Measurements from ENCODE around the gene CPM. TPM values are rescaled to one million over a fixed set of nuclear protein-coding genes. Genes with fewer than 3 reads are reported as not detected.

Gene CPM
- total and polyA plus RNA-seq, 2 donors (not counting 3 experiments of a cell fraction or from before 2014, with no cell fraction given) = not detected

- Histone ChIP-seq H3K9me3 (replicated peaks; ENCODE audit: control insufficient read depth, insufficient read depth, low read length) (no peaks in the 10 kb centered on the region), H4K20me1 (replicated peaks; ENCODE audit: control insufficient read depth, extremely low read depth, insufficient read depth, low read length) (peaks cover 10% of the 10 kb centered on the region), H3K27ac (ENCODE audit: insufficient read depth, low read depth, low read length) (no peak overlapping the region), H3K4me2 (ENCODE audit: insufficient read depth, low read length) (no peak overlapping the region), H3K36me3 (ENCODE audit: control insufficient read depth in 2 of 2, extremely low read depth in 1 of 2, insufficient read depth in 2 of 2, low read length in 2 of 2) (peaks cover 23 to 50% of the 10 kb centered on the region in 2 experiments), H3K4me1 (ENCODE audit: control insufficient read depth, extremely low read depth, insufficient read depth, low read length) (no peaks in the 10 kb centered on the region), H2AFZ (ENCODE audit: low read depth, low read length) (no peak overlapping the region), H3K79me2 (ENCODE audit: control insufficient read depth, insufficient read depth, low read length) (peaks cover 8% of the 10 kb centered on the region), H3K4me3 (replicated peaks in 1 of 3; ENCODE audit: insufficient read depth in 1 of 3, low read depth in 1 of 3, low read length in 3 of 3) (no peak overlapping the region), H3K27me3 (ENCODE audit: control insufficient read depth in 2 of 2, insufficient read depth in 2 of 2, low read length in 2 of 2) (no peaks in the 10 kb centered on the region), H3K9me1 (replicated peaks; ENCODE audit: control insufficient read depth, extremely low read depth, insufficient read depth, low read length) (no peaks in the 10 kb centered on the region), H3K9ac (replicated peaks; ENCODE audit: extremely low read depth, insufficient read depth, low read length) (no peak overlapping the region)
- dilution Hi-C loops (cut with MboI; ENCODE audit: extremely low pct_ligation_motif_present, low sequenced_read_pairs) = no loop called here
- TF ChIP-seq, protein P1, sequence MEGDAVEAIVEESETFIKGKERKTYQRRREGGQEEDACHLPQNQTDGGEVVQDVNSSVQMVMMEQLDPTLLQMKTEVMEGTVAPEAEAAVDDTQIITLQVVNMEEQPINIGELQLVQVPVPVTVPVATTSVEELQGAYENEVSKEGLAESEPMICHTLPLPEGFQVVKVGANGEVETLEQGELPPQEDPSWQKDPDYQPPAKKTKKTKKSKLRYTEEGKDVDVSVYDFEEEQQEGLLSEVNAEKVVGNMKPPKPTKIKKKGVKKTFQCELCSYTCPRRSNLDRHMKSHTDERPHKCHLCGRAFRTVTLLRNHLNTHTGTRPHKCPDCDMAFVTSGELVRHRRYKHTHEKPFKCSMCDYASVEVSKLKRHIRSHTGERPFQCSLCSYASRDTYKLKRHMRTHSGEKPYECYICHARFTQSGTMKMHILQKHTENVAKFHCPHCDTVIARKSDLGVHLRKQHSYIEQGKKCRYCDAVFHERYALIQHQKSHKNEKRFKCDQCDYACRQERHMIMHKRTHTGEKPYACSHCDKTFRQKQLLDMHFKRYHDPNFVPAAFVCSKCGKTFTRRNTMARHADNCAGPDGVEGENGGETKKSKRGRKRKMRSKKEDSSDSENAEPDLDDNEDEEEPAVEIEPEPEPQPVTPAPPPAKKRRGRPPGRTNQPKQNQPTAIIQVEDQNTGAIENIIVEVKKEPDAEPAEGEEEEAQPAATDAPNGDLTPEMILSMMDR (IDR thresholded peaks at IDR 0.05; ENCODE audit: extremely low read depth in 1 of 2, insufficient read depth in 1 of 2, low read depth in 1 of 2, low read length in 2 of 2) = no peak
- TF ChIP-seq JUN (IDR thresholded peaks at IDR 0.05; ENCODE audit: borderline replicate concordance, insufficient read depth, insufficient read length, low read depth) (no peak), MYC (IDR thresholded peaks at IDR 0.05; ENCODE audit: low read depth, low read length) (no peak), FOS (IDR thresholded peaks at IDR 0.05; ENCODE audit: borderline replicate concordance, insufficient read depth, low read length) (no peak), POLR2AphosphoS5 (IDR thresholded peaks at IDR 0.05; ENCODE audit: insufficient read depth, low read depth, low read length) (peak; percentile 11)
- no TSS peak for BruUV-seq (replicated peaks)
- intact Hi-C loops (cut with micrococcal nuclease) = no loop called here
- DNase-seq (ENCODE audit: low read depth, low spot score) (no peak), FAIRE-seq (no peak)
- ChIA-PET CTCF (interaction anchor here (1.6 kb wide), 1 partner anchor 9 kb away, joined by 7 read pairs; no protein-coding TSS in a partner anchor), POLR2A (no interaction called here)
Measured at GRCh38 chr12:68839183-68840147, 93.5 kb downstream of the CPM start.
